NCI-H1417 (cell line): Measurements from ENCODE around the gene NAV2.
A peak's percentile ranks its signal among the peaks of the same experiment; 100 is the strongest.

Source experiments
- DNase-seq, 3 experiments: peaks; one replicate each; lab custom pipeline; 2025; lab: John Stamatoyannopoulos, UW

NAV2 gene

DNA sequence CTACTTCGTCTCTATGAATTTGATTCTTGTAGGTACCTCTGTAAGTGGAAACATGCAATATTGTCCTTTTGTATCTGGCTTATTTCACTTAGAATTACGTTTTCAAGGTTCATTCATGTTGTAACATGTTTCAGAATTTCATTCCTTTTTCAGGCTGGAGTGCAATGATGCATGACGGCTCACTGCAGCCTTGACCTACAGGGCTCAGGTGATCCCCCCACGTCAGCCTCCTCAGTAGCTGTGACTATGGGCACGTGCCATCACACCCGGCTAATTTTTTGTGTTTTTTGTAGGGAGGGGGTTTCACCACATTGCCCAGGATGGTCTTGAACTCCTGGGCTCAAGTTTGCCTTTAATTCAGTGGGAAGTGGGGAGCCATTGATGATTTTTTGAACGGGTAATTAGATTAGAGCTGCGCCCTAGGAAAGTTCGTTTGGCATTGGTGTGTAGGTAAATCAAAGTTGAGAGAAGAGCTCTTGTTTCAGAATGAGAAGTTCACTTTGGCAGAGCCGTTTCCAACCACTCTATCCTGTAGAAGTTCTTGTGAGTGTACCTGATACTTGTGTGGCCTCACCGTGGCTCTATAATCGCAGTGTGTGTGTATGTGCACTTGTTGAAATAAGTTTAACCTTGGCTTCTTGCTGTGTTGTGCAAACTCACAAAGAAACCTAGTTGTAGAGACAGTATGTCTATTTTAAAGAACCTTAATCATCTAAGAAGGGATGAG, 115.9 kb downstream of the NAV2 start:
- DNase-seq = no peak

DNA sequence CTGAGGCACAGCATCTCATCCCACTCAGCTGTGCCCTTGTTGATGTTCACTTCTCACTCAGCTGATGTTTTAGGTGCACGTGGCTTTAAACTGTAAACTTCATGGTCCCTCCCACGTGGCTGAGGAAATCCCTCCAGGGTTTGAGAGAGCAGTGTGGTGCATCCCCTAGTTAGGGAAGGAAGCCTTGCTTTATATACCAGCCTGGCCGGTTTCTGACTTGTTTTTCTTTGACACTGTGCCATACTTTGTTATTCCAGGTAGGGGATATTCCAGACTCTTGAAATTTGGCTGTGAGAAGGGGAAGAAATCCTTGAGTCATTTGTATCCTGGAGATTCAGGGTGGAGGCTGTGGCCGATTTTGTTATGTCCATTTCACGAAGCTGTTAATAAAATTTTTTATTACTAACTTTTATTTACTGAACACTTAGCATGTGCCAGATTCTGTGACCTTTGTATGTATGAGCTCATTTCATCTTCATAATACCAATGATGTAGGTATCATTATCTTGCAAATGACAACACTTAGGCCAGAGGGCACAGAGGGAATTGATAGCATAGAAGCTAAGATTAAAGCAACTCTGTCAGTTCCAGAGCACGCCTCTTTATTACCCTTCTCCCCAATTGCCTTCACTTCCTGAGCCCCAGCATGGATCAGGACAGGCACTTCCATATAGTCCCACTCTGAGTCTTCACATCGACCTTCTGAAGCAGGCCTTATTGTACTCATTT, 116.6 kb downstream of the NAV2 start:
- no peak for DNase-seq

DNA sequence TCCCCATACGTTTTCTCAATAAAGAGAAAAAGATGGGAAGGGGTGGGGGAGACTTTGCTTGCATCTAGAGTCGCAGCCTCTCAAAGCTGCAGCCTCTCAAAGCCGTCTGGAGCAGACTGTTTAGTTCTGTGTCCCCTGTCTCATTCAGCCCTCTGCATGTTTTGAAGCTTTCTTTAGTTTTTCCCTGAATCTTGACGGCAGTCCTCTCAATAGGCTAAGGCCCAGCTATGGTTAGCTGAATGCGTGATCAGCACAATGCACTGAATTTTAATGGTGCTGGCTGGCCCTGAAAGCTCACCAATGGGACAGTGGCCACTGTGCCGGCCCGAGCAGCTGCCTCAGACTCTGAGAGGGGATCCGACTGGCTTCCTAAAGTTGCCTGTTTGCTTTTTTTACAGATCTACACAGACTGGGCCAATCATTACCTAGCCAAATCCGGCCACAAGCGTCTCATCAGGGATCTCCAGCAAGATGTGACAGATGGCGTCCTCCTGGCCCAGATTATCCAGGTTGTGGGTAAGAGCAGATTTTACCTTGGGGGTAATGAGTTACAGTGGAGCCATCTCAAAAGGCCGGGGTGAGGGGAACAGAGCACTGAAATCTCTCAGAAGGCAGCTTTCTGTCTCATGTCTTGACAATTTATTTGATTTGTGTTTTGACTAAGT, 119.6 kb downstream of the NAV2 start:
- peak in 1 of 3 experiments; percentile 36 for DNase-seq

DNA sequence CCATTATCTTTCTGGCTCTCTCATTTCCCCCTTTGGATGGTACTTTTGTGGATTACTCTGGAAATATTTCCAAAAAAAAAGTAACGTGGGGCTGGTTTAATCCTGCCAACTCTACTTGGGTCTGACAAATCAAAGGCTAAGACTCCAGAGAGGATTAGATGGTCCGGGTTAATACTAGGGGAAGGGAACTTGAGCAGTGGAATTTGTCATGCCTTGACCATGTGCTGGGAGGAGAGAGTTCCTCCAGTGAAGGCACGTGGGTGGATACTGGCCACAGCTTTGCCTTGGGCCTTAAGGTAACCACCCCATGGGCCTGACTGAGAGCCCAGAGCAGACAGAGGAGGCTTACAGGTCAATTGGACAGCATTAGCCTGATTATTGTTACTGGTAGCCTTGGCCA, 120.3 kb downstream of the NAV2 start:
- no peak for DNase-seq

DNA sequence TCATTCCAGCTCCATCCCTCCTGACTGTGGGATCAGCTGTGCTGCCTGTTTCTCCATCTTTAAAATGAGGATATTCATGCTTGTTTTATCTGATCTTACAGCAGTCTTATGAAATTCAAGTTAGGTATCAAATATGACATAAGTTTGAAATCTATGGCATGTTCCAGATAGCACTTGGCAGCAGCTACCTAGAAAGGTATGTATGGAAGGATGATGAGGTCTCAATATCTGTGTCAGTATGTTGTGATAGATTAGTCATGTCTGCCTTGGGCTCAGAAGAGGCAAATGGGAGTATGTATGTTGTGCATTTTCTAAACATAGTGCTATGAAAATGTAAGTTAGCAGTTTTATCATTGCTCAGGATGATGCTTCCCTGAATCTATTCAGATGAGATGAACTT, 122.1 kb downstream of the NAV2 start:
- DNase-seq = no peak

DNA sequence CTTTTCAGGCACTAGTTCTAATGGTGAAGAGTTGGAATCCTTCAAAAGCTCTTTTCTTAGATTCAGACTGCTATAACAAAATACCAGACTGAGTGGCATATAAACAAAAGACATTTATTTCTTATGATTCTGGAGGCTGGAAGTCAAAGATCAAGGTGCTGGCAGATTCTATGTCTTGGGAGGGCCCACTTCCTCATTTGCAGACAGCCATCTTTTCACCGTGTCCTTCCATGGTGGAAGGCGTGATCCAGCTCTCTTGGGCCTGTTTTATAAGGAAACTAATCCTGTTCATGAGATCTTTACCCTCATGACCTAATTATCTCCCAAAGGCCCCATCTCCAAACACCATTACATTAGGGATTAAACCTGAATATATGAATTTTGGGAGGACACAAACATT, 124.0 kb downstream of the NAV2 start:
- no peak for DNase-seq

DNA sequence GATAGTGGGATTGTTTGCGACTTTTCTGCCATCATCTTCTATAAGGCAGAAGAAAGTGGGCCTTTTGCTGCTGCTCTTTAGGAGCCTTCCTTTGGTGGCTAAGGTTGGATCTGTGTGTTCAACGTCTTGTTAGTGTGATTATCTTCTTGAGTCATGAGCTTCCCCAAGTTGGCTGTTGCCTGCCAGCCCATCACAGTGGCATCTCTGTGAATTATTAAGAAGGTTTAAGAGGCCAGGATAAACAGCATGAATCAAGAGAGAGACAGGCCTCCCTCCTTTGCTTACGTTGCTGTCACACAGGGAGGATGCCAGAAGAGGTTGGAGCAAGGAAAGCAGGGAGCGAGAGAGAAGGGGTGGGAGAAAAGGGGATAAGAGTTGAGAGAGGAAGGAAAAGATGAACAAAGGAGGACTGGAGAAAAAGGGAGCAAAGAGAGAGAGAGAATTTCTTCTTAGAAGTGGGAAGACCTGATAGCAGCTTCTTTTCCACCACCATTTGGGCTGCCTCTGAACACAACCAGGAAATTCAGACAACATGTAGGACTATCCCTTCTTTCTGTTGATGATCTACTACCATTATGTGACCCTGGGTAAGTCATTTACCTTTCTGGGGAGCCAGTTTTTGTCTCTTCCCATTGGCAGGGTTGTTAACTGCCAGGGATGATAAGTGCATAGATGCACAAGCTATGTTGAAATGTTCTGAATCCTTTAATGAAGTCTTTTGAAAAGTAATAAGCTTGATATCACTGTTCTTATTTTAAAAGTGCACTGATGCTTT, 126.5 kb downstream of the NAV2 start:
- no peak for DNase-seq

DNA sequence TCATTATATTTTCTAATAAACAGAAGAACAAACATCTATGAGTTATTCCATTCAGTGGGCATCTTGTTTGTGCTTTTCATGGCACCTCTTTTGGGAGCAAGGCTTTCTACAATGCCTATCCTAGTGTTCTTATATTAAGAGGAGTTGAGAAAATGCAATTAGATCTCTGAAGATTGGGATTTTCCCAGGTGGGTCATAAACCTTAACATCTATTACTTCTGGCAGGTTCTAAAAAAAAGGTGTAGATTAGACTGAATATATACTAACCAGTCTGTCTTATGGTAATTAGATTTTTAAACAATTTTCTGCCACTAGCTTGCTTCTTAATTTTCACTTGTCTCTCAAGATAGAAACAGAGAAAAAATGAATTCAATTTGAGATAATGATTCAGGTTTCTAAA, 128.3 kb downstream of the NAV2 start:
- DNase-seq = no peak

DNA sequence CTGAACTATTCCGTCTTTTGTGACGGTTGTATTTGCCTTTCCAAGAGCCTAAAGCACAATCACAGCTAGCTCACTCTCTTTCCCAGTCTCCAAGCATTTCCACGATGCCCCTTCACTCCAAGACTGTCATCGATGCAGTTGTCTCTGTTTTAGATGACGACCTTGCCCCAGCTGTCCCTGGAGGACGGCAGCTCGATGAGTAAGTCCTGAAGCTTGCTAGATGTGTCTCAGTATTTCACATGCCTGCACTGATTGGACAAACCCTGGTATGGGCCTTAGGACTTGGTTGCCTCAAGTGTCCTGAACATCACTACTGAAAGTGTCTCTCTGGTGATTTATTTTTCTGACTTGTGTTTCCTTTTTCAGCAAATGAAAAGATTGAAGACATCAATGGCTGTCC, 129.9 kb downstream of the NAV2 start:
- no peak for DNase-seq

DNA sequence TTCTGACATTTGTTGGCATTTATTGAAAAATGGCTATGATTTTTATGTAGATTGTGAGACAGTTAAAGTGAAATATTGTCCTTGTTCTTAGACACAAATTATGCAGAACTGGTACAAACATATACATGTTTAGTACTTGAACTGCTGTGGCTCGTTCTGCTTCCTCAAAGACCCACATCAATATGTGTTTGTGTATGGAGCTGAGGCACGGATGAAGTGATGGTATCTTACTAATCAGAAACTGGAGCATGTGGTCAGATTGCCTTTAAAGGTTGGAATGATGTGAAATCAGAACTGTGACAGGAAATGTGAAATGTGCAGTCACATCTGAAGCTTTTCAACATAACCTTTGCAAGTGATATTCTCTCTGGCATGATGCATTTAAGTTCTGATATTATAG, 130.4 kb downstream of the NAV2 start:
- DNase-seq = no peak

DNA sequence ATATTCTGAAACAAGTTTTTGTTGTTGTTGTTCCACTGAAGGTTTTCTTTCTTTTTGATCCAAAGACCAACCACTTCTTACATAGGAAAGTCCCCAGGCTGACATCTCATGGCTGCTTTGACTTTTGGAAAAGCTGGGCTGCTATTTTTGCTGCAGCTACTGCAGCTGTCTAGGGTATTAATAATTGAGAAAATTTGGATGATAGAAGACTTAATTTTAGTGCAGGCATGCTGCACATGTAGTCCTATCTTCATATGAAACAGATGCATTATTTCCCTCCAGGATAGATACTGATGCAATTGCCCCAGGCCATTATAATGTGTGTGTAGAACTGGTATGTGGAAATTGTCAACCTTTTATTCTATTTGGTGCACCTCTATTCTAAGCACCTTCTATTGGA, 131.4 kb downstream of the NAV2 start:
- peak in 1 of 3 experiments; percentile 10 for DNase-seq

DNA sequence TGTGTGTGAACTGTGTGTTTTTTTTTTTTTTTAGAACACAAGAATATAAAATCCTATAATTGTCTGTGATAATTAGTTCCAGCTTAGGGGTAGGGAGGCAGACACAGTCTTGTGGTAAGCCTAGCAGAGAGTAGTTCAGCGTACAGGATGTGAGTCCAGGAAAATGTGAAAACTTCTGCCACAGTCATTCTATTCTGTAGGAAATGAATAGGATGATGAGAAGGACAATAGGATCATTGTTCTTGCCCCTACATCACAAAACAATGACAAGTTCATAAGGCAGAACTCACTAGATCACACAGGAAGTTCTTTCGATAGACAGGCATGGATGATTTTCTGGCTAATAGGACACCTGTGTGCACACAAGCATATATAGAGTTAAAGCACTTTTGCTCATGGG, 132.2 kb downstream of the NAV2 start:
- DNase-seq = no peak

DNA sequence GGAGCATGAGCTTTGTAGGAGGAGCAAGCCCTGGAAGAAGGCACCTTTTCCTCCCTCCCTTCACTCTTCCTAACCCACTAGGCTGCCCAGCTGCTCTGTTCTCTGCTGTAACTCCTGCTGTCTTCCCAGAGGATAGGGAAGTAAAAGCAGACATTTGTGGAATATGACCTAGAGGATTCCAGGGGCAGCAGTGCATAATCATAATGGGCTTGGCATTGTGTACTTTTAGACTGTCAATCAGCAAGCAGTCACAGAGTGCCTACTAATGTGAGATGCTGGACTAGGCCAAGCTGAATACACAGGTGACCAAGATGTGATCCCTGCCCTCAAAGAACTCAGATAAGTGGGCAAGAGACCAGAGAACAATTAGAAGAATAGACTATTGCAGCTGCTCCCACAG, 133.0 kb downstream of the NAV2 start:
- DNase-seq = no peak

DNA sequence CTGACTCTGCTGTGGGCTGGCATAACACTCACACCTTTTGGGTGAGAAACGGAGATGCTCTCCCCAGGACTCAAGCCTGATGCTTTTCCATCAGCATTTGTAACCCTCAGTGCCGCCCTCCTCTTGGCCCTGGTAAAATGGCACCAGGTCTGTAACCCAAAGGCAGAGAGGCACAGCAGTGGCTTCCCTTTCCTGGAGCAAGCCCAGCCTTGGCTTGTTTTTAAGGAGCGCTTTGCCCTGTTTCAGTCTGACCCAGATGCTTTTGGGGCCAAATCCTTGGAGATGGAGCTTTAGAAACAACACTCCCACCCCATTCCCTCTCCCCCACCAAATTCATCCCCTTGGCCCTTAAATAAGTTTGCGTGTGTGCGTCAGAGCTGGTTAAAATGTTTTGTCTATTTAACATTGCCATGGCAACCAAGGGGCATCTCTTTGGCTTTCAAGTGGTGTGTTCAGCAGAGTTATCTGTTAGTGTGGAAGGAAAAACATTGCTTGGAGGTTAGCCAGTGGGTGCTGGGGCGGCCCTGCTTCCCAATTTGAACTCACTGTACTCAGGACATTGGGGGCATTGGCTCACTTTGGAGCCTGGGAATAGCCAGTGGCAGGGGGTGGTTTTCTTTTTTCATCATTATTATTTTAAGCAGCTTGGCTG, 134.1 kb downstream of the NAV2 start:
- DNase-seq = peak in 1 of 3 experiments; percentile 21

DNA sequence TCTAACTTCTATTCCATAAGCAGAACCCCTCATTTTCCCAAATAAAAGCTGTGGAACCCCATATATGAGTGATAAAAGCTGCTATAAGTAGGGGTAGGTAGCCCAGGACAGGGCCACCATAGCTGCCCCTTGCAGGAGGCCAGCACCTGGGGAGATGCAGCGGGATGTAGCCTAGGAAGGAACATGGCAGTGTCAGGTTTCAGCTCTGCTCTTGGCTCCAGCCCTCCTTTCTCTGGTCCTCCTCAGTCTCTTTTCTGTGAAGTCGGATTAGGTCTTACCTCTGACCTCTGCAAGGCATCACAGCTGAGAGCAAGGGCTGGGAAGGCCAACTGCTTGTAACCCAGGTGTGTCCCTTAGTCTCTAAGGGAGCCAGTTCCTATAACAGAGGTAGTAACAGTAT, 135.6 kb downstream of the NAV2 start:
- peak in 1 of 3 experiments; percentile 20 for DNase-seq

DNA sequence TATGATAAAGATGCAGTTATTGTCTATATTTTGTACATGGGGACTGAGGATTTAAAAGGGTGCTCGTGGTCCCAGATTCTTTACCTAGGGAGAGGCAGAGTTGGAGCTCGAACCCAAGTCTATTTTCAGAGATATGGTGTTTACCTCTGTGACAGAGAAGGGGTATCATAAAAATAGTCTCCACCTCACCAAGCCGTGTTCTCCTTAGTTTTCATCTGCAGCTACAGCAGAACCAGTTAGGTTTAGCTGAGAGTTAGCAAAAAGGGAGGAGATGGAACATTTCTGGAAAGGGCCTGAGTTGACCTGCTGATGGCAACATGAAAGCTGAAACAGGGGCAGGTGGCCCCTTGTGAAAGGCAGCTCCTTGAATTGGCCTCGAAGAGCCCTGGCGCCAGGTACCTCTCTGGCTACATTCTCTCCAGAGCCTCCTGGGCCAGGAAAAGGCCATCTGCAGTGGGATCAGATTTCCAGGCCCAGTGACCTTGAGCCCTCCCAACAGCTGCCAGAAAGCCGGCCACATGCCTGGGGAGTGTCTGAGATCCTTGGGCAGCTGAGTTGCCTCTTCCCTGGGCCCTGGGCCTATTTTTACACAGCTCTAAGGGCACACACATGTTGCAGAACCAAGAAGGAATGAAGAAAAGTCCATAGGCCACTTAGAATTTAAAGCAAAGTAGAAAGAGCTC, 136.6 kb downstream of the NAV2 start:
- peak in 1 of 3 experiments; percentile 16 for DNase-seq

DNA sequence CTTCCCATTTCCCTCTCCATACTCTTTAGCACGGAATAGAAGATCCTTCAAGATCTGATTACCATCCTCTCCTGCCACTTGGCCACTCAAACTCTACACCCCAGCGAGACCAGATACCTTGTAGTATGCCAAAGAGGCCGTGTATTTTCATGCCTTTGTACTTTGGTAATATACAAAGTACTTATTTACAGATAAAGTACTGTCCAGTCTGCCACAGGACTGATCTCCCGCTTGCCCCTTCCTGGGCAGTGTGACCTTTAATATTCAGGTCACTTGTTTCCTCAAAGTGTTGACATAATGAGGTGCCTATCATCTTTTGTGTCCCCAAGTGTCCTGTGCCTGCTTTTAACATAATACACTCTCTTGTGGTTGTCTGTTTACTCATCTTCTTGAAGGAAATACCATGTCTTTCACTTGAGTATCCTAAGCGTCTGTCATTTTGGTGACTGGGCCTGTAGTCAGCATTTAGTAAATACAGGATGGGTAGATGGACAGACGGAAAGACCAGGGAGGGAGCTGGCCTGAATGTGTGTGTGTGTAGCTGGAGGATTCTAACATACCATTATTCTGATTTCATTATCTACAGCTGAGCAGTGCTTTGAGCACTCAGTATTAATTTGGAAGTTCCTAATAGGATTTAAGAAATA, 137.4 kb downstream of the NAV2 start:
- peak in 1 of 3 experiments; percentile 41 for DNase-seq

DNA sequence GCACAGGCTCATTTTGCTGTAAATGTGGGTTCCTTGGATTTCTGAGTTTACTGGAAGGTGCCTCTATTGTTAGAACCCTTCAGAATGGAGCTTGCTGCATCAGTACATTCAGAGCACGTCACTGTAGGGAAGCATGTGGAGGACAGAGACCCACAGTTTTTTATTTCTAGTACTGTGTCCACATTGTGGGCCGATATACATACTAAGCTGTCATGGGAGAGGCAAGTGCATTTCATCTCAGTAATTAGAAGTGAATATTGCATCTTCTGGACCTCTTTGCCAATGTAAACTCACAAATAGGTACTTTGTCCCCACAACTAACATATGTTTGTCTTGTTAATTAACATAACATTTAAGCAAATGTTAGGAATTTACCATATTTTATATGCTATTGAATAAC, 139.7 kb downstream of the NAV2 start:
- DNase-seq = no peak

DNA sequence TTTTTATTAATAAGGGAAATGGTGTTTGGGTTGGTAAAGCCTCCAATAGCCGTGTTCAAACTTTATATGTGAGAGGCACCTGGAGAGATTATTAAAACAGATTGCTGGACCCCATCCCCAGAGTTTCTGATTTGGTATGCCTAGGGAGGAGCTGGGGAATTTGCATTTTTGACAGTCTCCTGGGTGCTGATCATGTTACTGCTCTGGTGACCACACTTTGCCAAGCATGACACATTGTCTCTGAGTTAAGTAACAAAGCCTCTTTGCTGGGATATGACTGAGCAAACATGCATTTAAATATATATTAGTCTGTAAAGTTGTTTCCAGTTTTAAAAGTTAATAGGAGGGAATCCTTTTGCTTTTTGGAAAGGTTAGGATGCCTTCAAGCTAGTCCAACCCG, 140.4 kb downstream of the NAV2 start:
- peak in 1 of 3 experiments; percentile 36 for DNase-seq

DNA sequence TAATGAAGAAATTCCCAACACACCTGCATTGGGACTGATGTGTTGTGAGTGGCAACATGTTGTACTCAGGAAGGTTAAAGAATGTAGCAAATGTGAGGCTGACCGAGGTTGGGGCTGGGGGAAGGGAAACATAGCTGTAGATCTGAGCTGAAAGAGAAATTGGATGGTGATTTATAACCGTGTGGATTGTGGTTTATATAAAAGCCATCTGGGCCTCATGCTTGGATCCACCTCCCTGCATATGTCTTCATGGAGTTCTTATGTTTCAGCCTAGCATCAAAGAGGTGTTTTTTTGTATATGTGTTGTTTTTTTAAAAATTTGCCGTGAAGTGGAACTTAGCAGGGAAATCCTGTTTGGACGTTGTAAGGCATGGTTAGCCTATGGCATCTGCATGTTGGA, 141.3 kb downstream of the NAV2 start:
- peak in 1 of 3 experiments; percentile 79 for DNase-seq

DNA sequence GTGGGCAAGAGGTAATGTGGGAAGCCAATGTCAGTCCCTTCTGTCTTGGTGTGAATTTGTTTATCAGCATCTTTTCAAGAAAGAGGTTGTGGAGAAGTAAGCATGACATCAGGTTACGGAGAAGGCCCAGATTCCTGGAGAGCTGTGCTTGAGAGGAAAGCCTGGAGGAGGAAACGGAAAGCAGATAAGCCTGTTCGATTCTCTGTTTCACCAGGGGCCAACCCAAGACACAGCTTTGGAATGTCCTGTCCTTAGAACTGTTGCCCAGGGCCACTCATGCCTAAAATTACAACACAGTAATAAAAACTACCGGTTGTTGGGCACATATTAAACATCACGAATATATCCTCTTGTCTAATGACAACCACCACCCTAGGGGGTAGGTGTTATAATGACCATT, 148.5 kb downstream of the NAV2 start:
- DNase-seq = no peak
